ENCODE measurements around the gene LIPE.

The LIPE gene

GRCh38 chr19:42378225-42379215, 48.7 kb downstream of the LIPE start:
- DNase-seq = no peak

DNA sequence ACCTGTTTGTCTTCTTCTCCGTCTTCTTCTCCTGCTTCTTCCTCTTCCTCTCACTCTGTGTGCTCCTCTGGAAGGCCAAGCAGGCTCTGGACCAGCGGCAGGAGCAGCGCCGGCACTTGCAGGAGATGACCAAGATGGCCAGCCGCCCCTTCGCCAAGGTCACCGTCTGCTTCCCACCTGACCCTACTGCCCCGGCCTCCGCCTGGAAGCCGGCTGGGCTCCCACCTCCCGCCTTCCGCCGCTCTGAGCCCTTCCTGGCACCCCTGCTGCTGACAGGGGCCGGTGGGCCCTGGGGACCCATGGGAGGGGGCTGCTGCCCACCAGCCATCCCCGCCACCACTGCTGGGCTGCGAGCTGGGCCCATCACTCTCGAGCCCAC, 51.0 kb downstream of the LIPE start:
- DNase-seq = no peak

DNA sequence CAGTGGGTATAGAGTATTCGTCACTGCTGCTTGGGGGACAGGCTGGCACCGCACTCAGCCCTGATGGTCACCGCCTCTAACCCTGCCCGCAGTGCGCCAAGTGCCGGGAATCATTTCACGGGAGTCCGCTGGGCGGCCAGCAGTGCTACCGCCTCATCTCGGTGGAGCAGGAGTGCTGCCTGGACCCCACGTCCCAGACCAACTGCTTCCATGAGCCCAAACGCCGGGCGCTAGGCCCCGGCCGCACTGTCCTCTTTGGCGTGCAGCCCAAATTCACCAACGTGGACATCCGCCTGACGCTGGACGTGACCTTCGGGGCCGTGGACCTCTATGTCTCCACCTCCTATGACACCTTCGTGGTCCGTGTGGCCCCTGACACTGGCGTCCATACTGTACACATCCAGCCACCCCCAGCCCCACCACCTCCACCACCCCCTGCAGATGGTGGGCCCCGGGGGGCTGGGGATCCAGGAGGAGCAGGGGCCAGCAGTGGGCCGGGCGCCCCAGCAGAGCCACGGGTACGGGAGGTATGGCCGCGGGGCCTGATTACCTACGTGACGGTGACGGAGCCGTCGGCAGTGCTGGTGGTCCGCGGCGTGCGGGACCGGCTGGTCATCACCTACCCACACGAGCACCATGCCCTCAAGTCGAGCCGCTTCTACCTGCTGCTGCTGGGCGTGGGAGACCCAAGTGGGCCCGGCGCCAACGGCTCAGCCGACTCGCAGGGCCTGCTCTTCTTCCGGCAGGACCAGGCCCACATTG, 51.6 kb downstream of the LIPE start:
- DNase-seq = no peak

- DNase-seq = no peak
Observed at GRCh38 chr19:42374826-42375376, 52.3 kb downstream of the LIPE start.

DNA sequence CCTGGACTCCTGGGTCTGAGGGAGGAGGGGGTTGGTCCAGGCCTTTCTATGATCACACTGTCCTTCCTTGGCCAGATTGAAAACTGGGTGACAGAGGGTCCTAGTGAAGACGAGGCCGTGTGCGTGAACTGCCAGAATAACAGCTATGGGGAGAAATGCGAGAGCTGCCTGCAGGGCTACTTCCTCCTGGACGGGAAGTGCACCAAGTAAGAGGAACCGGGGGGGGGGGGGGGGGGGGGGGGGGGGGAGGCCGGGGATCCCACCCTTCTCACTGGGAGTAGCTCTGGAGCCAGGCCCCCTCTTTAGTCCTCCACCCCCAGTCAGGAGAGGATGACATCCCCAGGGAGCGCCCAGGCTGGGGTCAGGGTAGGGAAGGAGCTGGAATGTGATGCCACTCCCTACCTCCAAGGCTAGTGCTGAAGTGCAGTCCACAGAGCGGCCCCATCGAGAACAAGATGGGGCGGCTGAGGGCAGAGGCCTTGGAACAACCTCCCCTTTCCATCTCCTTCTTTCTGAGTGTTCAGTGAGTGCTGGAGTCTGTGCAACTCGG, 56.5 kb downstream of the LIPE start:
- DNase-seq = no peak

GRCh38 chr19:42370068-42370520, 57.1 kb downstream of the LIPE start:
- no peak for DNase-seq

DNA sequence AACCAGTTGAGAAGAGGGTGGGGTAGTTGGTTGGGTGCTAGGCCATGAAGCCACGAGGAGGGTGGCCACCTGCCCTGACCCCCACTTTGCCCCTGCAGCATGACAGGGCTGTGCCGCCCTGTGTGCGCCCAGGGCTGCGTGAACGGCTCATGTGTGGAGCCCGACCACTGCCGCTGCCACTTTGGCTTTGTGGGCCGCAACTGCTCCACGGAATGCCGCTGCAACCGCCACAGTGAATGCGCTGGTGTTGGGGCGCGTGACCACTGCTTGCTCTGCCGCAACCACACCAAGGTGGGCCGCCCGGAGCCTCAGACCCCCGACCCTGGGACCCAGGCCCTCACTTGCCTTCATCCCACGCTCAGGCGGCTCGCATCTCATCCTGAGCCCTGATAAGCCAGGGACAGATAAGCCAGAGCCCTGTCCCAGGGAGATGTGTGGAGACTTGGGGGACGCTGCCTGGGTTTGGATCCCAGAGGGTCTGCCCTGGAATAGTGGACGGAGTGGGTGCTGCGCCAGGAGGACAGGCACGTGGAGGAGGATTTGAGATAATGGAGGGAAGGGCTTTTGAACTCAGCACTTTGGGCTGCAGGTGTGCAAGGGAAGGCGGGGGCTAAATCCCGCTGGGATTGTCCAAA, 57.6 kb downstream of the LIPE start:
- no peak for DNase-seq

GRCh38 chr19:42368765-42369164, 58.4 kb downstream of the LIPE start:
- no peak for DNase-seq

DNA sequence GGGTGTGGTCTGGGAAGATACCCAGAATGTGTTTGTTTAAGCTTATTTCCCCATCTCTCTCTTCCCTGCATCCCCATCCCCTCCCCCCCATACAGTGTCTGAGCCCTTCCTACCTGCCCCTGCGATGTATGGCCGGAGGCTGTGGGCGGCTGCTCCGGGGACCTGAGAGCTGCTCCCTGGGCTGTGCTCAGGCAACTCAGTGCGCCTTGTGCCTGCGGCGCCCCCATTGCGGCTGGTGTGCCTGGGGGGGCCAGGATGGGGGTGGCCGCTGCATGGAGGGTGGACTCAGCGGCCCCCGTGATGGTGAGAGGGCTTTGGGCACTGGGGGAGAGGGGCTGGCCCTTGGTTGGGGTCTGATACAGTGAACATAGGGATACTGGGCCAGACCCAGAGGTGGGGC, 58.8 kb downstream of the LIPE start:
- DNase-seq = no peak

DNA sequence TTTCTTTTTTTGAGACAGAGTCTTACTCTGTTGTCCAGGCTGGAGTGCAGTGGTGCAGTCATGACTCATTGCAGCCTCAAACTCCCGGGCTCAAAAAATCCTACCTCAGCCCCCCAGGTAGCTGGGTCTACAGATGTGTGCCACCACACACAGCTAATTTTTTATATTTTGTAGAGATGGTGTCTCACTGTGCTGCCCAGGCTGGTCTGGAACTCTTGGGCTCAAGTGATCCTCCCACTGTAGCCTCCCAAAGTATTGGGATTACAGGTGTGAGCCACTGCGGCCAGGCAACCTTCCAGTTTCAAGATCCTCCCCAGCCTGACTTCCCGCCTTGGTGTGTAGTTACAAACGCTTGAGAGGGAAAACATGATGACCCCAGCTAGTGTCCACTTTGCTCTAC, 59.3 kb downstream of the LIPE start:
- DNase-seq = no peak

- no peak for DNase-seq
Observed at GRCh38 chr19:42366673-42367072, 60.5 kb downstream of the LIPE start.

- no peak for DNase-seq
Observed at GRCh38 chr19:42363614-42364346, 63.4 kb downstream of the LIPE start.

GRCh38 chr19:42362891-42363440, 64.2 kb downstream of the LIPE start:
- no peak for DNase-seq

DNA sequence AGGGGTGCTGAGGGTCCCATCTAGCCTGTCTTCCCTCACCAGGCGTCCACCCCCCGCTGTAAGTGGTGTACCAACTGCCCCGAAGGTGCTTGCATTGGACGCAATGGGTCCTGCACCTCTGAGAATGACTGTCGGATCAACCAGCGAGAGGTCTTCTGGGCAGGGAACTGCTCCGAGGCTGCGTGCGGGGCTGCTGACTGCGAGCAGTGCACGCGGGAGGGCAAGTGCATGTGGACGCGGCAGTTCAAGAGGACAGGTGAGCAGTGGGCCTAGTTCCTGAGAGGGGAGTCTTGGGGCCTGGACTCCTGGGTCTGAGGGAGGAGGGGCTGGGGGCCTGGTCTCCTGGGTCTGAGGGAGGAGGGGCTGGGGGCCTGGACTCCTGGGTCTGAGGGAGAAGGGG, 64.8 kb downstream of the LIPE start:
- DNase-seq = no peak

GRCh38 chr19:42361545-42361910, 65.7 kb downstream of the LIPE start:
- DNase-seq = no peak

GRCh38 chr19:42360787-42361544, 66.2 kb downstream of the LIPE start:
- no peak for DNase-seq

DNA sequence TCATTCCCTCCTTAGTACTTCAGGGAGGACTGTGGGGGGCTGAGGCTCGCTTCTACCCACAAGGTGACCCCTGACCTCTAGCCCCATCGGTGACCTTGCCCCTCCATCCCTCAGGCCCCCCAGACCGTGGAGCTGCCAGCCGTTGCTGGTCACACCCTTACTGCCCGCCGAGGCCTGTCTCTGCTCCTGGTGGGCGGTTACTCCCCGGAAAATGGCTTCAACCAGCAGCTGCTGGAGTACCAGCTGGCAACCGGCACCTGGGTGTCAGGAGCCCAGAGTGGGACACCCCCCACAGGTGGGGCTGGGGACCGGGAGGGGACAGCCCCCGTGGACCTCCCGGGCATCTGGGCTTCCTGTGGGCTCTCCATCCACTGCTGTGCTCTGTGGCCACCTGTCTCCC, 69.9 kb downstream of the LIPE start:
- no peak for DNase-seq

DNA sequence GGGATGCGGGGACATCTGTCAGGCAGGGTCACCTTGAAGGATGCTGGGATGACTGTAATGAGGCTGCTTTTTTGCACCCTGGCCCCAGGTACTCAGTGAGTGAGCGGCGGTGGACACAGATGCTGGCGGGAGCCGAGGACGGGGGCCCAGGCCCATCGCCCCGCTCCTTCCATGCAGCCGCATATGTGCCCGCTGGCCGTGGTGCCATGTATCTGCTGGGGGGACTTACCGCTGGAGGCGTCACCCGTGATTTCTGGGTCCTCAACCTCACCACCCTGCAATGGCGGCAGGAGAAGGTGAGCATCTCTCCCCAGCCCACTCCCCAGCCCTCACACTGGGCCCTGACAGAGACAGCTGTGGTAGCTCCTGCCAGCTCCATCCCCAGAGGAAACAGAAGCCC, 70.5 kb downstream of the LIPE start:
- no peak for DNase-seq

GRCh38 chr19:42355896-42356295, 71.3 kb downstream of the LIPE start:
- DNase-seq = no peak

DNA sequence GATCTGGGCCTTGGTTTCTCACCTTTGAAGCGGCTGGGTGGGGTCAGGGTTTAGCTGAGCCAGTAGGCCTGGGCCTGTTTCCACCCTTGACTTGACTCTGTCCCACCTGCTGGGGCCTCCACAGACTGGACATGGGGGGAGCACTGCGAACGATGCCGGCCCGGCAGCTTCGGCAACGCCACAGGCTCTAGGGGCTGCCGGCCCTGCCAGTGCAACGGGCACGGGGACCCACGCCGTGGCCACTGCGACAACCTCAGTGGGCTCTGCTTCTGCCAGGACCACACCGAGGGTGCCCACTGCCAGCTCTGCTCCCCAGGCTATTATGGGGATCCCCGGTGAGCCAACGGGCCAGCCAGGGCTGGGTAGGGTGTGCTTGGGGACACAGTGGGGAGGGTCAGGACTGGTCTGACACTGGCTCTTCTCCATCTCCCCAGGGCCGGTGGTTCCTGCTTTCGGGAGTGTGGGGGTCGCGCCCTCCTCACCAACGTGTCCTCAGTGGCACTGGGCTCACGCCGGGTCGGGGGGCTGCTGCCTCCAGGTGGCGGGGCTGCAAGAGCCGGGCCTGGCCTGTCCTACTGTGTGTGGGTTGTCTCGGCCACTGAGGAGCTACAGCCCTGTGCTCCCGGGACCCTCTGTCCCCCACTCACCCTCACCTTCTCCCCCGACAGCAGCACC, 73.7 kb downstream of the LIPE start:
- DNase-seq = no peak

Data from cortex of kidney (tissue), 1 donor.